Esophagus muscularis mucosa (tissue), 4 donors: ENCODE data around the gene ARHGAP4. TPM values are rescaled to one million over a fixed set of nuclear protein-coding genes. Genes with fewer than 3 reads are reported as not detected.

Source experiments
- DNase-seq: peaks from one replicate; pipeline ENCODE4 v3.0.0-alpha.2; 2017; ENCODE audit errors: extremely low spot score
- H3K27ac ChIP-seq, 4 donors: fragments of 200-600 bp; sonication (generic); replicated peaks in 1 of 4; 1 replicate in 3 of 4; 2 replicates in 1 of 4; pipeline ENCODE4 v1.5.1; 2016 to 2019; ENCODE audit warnings: mild to moderate bottlenecking in 1 of 4
- H3K27me3 ChIP-seq, 4 donors: fragments of 200-600 bp; sonication (generic); one replicate each; pipeline versions ENCODE4 v1.5.1 to v1.6.0; 2016 to 2019
- H3K36me3 ChIP-seq, 4 donors: fragments of 200-600 bp; sonication (generic); one replicate each; pipeline ENCODE4 v1.5.1; 2016 to 2019
- H3K4me1 ChIP-seq, 4 donors: fragments of 200-600 bp; sonication (generic); one replicate each; pipeline ENCODE4 v1.5.1; 2016 to 2019
- H3K4me3 ChIP-seq, 4 donors: fragments of 200-600 bp; sonication (generic); 1 replicate in 2 of 4; 2 replicates in 2 of 4; pipeline ENCODE4 v1.5.1; 2016 to 2019; ENCODE audit warnings: mild to moderate bottlenecking in 4 of 4, moderate library complexity in 1 of 4
- H3K9me3 ChIP-seq, 4 donors: fragments of 200-600 bp; sonication (generic); 1 replicate in 3 of 4; 2 replicates in 1 of 4; pipeline ENCODE4 v1.5.1; 2016 to 2019
- CTCF ChIP-seq, 3 experiments: fragments of 200-600 bp in 2 of 3; fragments of 450-650 bp in 1 of 3; sonication (generic) in 2 of 3; IDR thresholded peaks; one replicate each; pipeline ENCODE4 v1.5.1; 2017 to 2019; ENCODE audit warnings: antibody characterized with exemption in 3 of 3, mild to moderate bottlenecking in 2 of 3, moderate library complexity in 1 of 3
- EP300 ChIP-seq: sonication (generic); formaldehyde crosslinking; IDR thresholded peaks from one replicate; pipeline ENCODE4 v1.6.1; 2017; ENCODE audit warnings: antibody characterized with exemption
- POLR2A ChIP-seq: fragments of 450-650 bp; IDR thresholded peaks from one replicate; pipeline ENCODE4 v1.6.1; 2017; ENCODE audit warnings: antibody characterized with exemption, moderate library complexity, mild to moderate bottlenecking, low read depth
- POLR2AphosphoS5 ChIP-seq, 2 donors: sonication (generic); formaldehyde crosslinking; IDR thresholded peaks; one replicate each; pipeline ENCODE4 v1.6.1; 2017; ENCODE audit warnings: antibody characterized with exemption in 2 of 2
- WGBS: methylation state at CpG from one replicate; pipeline ENCODE4 v1.1.5; 2018; 5-methylcytosine and 5-hydroxymethylcytosine counted together
- intact Hi-C: fragments of 100-400 bp; cut with DNase I; formaldehyde crosslinking; loops from one replicate; pipeline ENCODE4 v1.15.1; 2023
- total RNA-seq, 4 donors: library from RNA; depleted of rRNA; stranded (reverse); fragments of >200 nt; gene quantifications; one replicate each; pipeline versions ENCODE4 v1.1.0 to v1.2.1, GENCODE V29; 2016

Gene ARHGAP4
- total RNA-seq, 4 donors from 2014 or later = 15.9 to 22.4 (median 17.7) TPM

- no peaks in the 10 kb centered on the region for H3K27me3 ChIP-seq
- H3K4me3 ChIP-seq = no peak overlapping the region
- H3K4me1 ChIP-seq = no peaks in the 10 kb centered on the region
- intact Hi-C loops = no loop called here
- no peaks in the 10 kb centered on the region for H3K36me3 ChIP-seq
- no peak for TF ChIP-seq CTCF (IDR thresholded peaks at IDR 0.05)
- no peak for TF ChIP-seq POLR2A
- no peak for TF ChIP-seq POLR2AphosphoS5 (IDR thresholded peaks at IDR 0.05)
- TF ChIP-seq EP300 = no peak
- no peaks in the 10 kb centered on the region for H3K9me3 ChIP-seq
- DNase-seq = no peak
- H3K27ac ChIP-seq = no peak overlapping the region
- WGBS = 89% methylated on average over 6 of the region's 6 CpGs
Observed at GRCh38 chrX:153911798-153912197, 14.3 kb downstream of the ARHGAP4 start.

- H3K27me3 ChIP-seq = no peaks in the 10 kb centered on the region
- no peaks in the 10 kb centered on the region for H3K36me3 ChIP-seq
- 100% methylated on average over 1 of the region's 22 CpGs for WGBS
- H3K4me3 ChIP-seq = no peak overlapping the region
- H3K27ac ChIP-seq = no peak overlapping the region
- DNase-seq = no peak
- intact Hi-C loops = no loop called here
- TF ChIP-seq POLR2A (no peak), POLR2AphosphoS5 (IDR thresholded peaks at IDR 0.05) (no peak), EP300 (no peak), CTCF (IDR thresholded peaks at IDR 0.05) (no peak)
- H3K4me1 ChIP-seq = no peaks in the 10 kb centered on the region
- H3K9me3 ChIP-seq = no peaks in the 10 kb centered on the region
Observed at GRCh38 chrX:153910446-153910845, 15.6 kb downstream of the ARHGAP4 start.

GRCh38 chrX:153909980-153910360 is 16.1 kb downstream of the ARHGAP4 start:
- Histone ChIP-seq H3K4me1 (peaks cover 0 to under 1% (median 0%) of the 10 kb centered on the region in 4 donors), H3K36me3 (no peaks in the 10 kb centered on the region), H3K27me3 (no peaks in the 10 kb centered on the region), H3K9me3 (no peaks in the 10 kb centered on the region), H3K4me3 (no peak overlapping the region), H3K27ac (no peak overlapping the region)
- intact Hi-C loops = no loop called here
- WGBS = no CpG with 5 or more reads among the region's 25 CpGs
- DNase-seq = no peak
- no peak for TF ChIP-seq EP300
- no peak for TF ChIP-seq POLR2AphosphoS5 (IDR thresholded peaks at IDR 0.05)
- TF ChIP-seq POLR2A = no peak
- TF ChIP-seq CTCF (IDR thresholded peaks at IDR 0.05) = no peak

- DNase-seq = no peak
- no peak overlapping the region for H3K27ac ChIP-seq
- TF ChIP-seq POLR2A = no peak
- TF ChIP-seq EP300 = no peak
- no peak for TF ChIP-seq POLR2AphosphoS5 (IDR thresholded peaks at IDR 0.05)
- TF ChIP-seq CTCF (IDR thresholded peaks at IDR 0.05) = no peak
- H3K9me3 ChIP-seq = no peaks in the 10 kb centered on the region
- 73% methylated on average over 22 of the region's 37 CpGs for WGBS
- H3K36me3 ChIP-seq = no peaks in the 10 kb centered on the region
- H3K4me3 ChIP-seq = no peak overlapping the region
- peaks cover 0 to 7% (median 3%) of the 10 kb centered on the region in 4 donors for H3K4me1 ChIP-seq
- no peaks in the 10 kb centered on the region for H3K27me3 ChIP-seq
- intact Hi-C loops = no loop called here
Observed at GRCh38 chrX:153909024-153909979, 16.8 kb downstream of the ARHGAP4 start.
